ENCODE results near the gene MYLK2.

The MYLK2 gene

GRCh38 chr20:31858760-31859083, 39.6 kb downstream of the MYLK2 start:
- no peak for DNase-seq

- no peak for DNase-seq
Measured at GRCh38 chr20:31859266-31859997, 40.3 kb downstream of the MYLK2 start.

GRCh38 chr20:31859998-31860380, 40.8 kb downstream of the MYLK2 start:
- DNase-seq: no peak

- no peak for DNase-seq
Measured at GRCh38 chr20:31860390-31861134, 41.4 kb downstream of the MYLK2 start.

- DNase-seq: no peak
Measured at GRCh38 chr20:31861135-31861384, 41.9 kb downstream of the MYLK2 start.

- peak; percentile 65 for DNase-seq
Measured at GRCh38 chr20:31861385-31862156, 42.4 kb downstream of the MYLK2 start.

- no peak for DNase-seq
Measured at GRCh38 chr20:31862157-31862470, 43.0 kb downstream of the MYLK2 start.

GRCh38 chr20:31862506-31862905, 43.4 kb downstream of the MYLK2 start:
- no peak for DNase-seq

- no peak for DNase-seq
Measured at GRCh38 chr20:31863296-31864085, 44.3 kb downstream of the MYLK2 start.

- no peak for DNase-seq
Measured at GRCh38 chr20:31864521-31865400, 45.6 kb downstream of the MYLK2 start.

GRCh38 chr20:31866221-31866620, 47.1 kb downstream of the MYLK2 start:
- no peak for DNase-seq

- no peak for DNase-seq
Measured at GRCh38 chr20:31868853-31869672, 49.9 kb downstream of the MYLK2 start.

- no peak for DNase-seq
Measured at GRCh38 chr20:31869673-31869941, 50.5 kb downstream of the MYLK2 start.

GRCh38 chr20:31869942-31870725, 51.0 kb downstream of the MYLK2 start, which contains the start of the genes DUSP15 and TTLL9:
Gene DUSP15, minus strand, starts transcription at chr20:31870527. Its CDS starts 190 bp downstream, at chr20:31870337.
Gene TTLL9, plus strand, starts transcription at chr20:31870634. Its CDS starts 493 bp downstream, at chr20:31871127.
- no peak for DNase-seq

GRCh38 chr20:31870726-31871617, 51.8 kb downstream of the MYLK2 start:
- DNase-seq: no peak

GRCh38 chr20:31871618-31871954, 52.4 kb downstream of the MYLK2 start:
- no peak for DNase-seq

- no peak for DNase-seq
Measured at GRCh38 chr20:31872406-31872805, 53.2 kb downstream of the MYLK2 start.

GRCh38 chr20:31875671-31876070, 56.5 kb downstream of the MYLK2 start:
- DNase-seq: no peak

GRCh38 chr20:31877684-31878083, 58.5 kb downstream of the MYLK2 start:
- DNase-seq: no peak
